PFSK-1 (cell line): ENCODE results near the gene KLHL22.

Experiments
- SIN3A ChIP-seq: IDR thresholded peaks from 2 replicates; pipeline ENCODE4 v1.6.1; 2012; ENCODE audit warnings: mild to moderate bottlenecking, low read length, moderate library complexity, borderline replicate concordance; ENCODE audit not compliant: insufficient read depth
- TAF1 ChIP-seq: IDR thresholded peaks from 2 replicates; pipeline ENCODE4 v1.6.1; 2012; ENCODE audit warnings: low read length, control low read depth, borderline replicate concordance; ENCODE audit not compliant: insufficient read depth

DNA sequence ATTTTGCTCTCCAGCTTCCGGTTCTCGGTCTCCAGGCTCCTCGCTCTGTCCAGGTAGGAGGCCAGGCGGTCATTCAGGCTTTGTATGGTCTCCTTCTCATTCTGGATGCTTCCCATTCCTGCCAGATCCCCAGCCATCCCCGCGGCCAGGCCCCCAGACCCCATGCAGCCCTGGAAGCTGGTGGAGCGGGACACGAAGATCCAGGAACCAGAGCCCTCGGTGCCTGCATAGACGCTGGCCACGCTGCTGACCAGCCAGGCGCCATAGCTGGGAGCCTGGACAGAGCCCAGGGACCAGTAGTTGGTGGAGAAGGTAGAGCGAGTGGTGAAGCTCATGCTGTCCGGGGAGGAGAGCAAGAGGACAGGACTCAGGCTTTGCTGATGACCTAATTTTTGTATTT lies 11.8 kb downstream of the KLHL22 start:
- TF ChIP-seq SIN3A: no peak
- TF ChIP-seq TAF1: no peak
